GOT3 (cell line): Measurements from ENCODE around the gene GSK3A.
"Not testable (repeated sequence)": the region's sequence is repeated elsewhere in the genome, so short reads cannot be mapped to it uniquely, and the experiment has no call there.

Experiments used
- DNase-seq: peaks from one replicate; lab custom pipeline; 2025; ENCODE audit warnings: mixed read lengths; lab: John Stamatoyannopoulos, UW

GSK3A gene

GRCh38 chr19:42268142-42268703 lies 25.8 kb upstream of the GSK3A start:
- DNase-seq, result peak; percentile 98

GRCh38 chr19:42267644-42268141 lies 25.3 kb upstream of the GSK3A start:
- DNase-seq, result no peak

- not testable (repeated sequence) for DNase-seq
Observed at GRCh38 chr19:42266928-42267603, 24.7 kb upstream of the GSK3A start.

- not testable (repeated sequence) for DNase-seq
Observed at GRCh38 chr19:42266105-42266504, 23.7 kb upstream of the GSK3A start.

- no peak for DNase-seq
Observed at GRCh38 chr19:42261763-42262162, 19.4 kb upstream of the GSK3A start.

- DNase-seq, result not testable (repeated sequence)
Observed at GRCh38 chr19:42257842-42258241, 15.4 kb upstream of the GSK3A start.

GRCh38 chr19:42255766-42256745 lies 13.7 kb upstream of the GSK3A start:
- no peak for DNase-seq

GRCh38 chr19:42254850-42255765 lies 12.7 kb upstream of the GSK3A start, which contains the start of gene ERF:
ERF (minus strand) TSS chr19:42255128; CDS start chr19:42254999, 129 bp downstream.
- peak; percentile 66 for DNase-seq

- DNase-seq, result no peak
Observed at GRCh38 chr19:42254089-42254849, 11.9 kb upstream of the GSK3A start.

- no peak for DNase-seq
Observed at GRCh38 chr19:42253245-42254088, 11.1 kb upstream of the GSK3A start.

GRCh38 chr19:42252365-42253244 lies 10.2 kb upstream of the GSK3A start:
- no peak for DNase-seq

GRCh38 chr19:42251572-42252358 lies 9.4 kb upstream of the GSK3A start:
- no peak for DNase-seq

- no peak for DNase-seq
Observed at GRCh38 chr19:42250666-42251531, 8.5 kb upstream of the GSK3A start.

GRCh38 chr19:42250183-42250665 lies 7.8 kb upstream of the GSK3A start:
- DNase-seq, result no peak

GRCh38 chr19:42249769-42250168 lies 7.4 kb upstream of the GSK3A start:
- no peak for DNase-seq

- DNase-seq, result no peak
Observed at GRCh38 chr19:42249149-42249750, 6.8 kb upstream of the GSK3A start.
